Effector memory CD8-positive, alpha-beta T cell (primary cell): ENCODE measurements around the gene CFAP90.

Experiments used
- ATAC-seq: fragments of 150-1000 bp; cut with Tn5 transposase; replicated peaks from 2 replicates; pipeline ENCODE4 v1.10.0; 2021; ENCODE audit warnings: mild to moderate bottlenecking, moderate library complexity
- DNase-seq, 3 experiments: peaks; one replicate each; pipeline ENCODE4 v3.0.0; 2021
- H3K27ac Mint-ChIP-seq, 2 donors: one replicate each; pipeline ENCODE4 v1.8.0; 2022; ENCODE audit warnings: mild to moderate bottlenecking in 2 of 2, mixed read lengths in 2 of 2, moderate library complexity in 2 of 2
- H3K27me3 Mint-ChIP-seq, 2 donors: one replicate each; pipeline ENCODE4 v1.8.0; 2022; ENCODE audit warnings: mixed read lengths in 2 of 2
- H3K36me3 Mint-ChIP-seq: one replicate; pipeline ENCODE4 v1.8.0; 2022; ENCODE audit warnings: mild to moderate bottlenecking, moderate library complexity, mixed read lengths; ENCODE audit not compliant: insufficient read depth
- H3K4me1 Mint-ChIP-seq, 2 donors: one replicate each; pipeline ENCODE4 v1.8.0; 2022; ENCODE audit warnings: low read depth in 2 of 2, mixed read lengths in 2 of 2
- H3K4me3 Mint-ChIP-seq, 2 donors: one replicate each; pipeline ENCODE4 v1.8.0; 2022; ENCODE audit warnings: mild to moderate bottlenecking in 2 of 2, mixed read lengths in 2 of 2, moderate library complexity in 2 of 2
- H3K9me3 Mint-ChIP-seq, 2 donors: one replicate each; pipeline ENCODE4 v1.8.0; 2022; ENCODE audit warnings: mixed read lengths in 2 of 2

Gene CFAP90

DNA sequence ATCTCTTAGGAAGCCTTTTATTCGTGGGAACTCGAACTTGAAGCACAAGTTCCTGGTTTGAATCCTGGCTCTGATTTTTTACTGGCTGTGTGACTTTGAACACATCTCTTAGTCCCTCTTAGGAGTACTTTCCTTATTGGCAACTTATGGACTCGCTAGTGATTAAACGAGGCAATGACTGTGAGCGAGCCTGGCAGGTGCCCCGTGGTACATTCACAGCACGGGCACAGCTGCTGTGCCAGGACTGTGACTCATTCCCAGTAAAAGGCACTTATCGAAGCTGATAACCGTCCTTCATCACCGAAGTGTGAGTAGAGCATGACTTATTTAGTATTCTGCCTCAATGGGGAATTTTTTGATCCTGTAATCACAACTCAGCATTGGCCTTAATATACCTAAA, 22.7 kb downstream of the CFAP90 start:
- Mint-ChIP-seq H3K9me3 (no peaks in the 10 kb centered on the region), H3K4me3 (no peak overlapping the region), H3K27ac (no peak overlapping the region), H3K36me3 (no peaks in the 10 kb centered on the region), H3K27me3 (peaks cover 38 to 61% of the 10 kb centered on the region in 2 donors), H3K4me1 (no peaks in the 10 kb centered on the region)
- ATAC-seq (no peak), DNase-seq (no peak)

DNA sequence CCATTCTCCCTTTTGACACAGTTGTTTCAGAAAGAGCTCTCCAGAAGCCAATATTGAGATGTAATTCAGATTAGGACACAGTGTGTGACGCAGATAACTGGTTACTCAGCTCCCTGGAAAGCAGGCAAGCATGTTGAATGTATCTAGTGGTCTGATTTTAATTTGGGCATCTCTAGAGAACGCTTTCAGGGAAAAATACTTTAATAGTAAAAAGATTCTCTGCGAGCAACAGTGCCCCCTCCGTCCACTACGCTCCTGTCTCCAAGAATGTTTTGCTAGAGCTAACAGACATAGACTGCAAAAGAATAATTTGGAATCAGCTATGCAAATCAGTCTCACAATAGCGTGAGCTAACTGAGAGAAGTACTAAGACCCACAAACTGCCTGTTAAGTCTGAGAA, 23.3 kb downstream of the CFAP90 start:
- Mint-ChIP-seq H3K36me3 (no peaks in the 10 kb centered on the region), H3K4me3 (no peak overlapping the region), H3K27me3 (peaks cover 45 to 68% of the 10 kb centered on the region in 2 donors), H3K4me1 (no peaks in the 10 kb centered on the region), H3K27ac (no peak overlapping the region), H3K9me3 (no peaks in the 10 kb centered on the region)
- ATAC-seq (no peak), DNase-seq (no peak)

DNA sequence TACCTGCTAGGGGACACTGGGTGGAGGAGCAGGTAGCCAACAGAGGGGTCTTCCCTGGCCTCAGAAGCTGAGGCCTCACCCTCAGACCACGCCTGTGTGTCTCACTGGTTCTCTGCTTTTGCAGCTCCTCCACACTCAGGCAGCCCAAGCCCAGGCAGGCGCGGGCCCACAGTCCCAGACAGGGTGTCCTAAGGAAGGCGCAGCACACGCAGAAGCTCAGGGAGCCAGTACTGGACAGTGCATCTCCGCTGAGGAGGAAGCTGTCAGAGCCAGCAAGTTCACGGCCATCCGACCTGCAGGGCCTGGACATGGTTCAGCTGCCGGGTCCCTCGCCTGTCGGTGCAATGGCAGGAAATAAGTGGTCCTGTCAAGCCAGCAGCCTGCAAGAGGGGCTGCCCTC, 25.3 kb downstream of the CFAP90 start:
- no peaks in the 10 kb centered on the region for H3K9me3 Mint-ChIP-seq
- no peak overlapping the region for H3K4me3 Mint-ChIP-seq
- peaks cover 45 to 67% of the 10 kb centered on the region in 2 donors for H3K27me3 Mint-ChIP-seq
- H3K27ac Mint-ChIP-seq = no peak overlapping the region
- DNase-seq = no peak
- H3K4me1 Mint-ChIP-seq = peaks cover 0 to 4% of the 10 kb centered on the region in 2 donors
- H3K36me3 Mint-ChIP-seq = no peaks in the 10 kb centered on the region
- no peak for ATAC-seq

DNA sequence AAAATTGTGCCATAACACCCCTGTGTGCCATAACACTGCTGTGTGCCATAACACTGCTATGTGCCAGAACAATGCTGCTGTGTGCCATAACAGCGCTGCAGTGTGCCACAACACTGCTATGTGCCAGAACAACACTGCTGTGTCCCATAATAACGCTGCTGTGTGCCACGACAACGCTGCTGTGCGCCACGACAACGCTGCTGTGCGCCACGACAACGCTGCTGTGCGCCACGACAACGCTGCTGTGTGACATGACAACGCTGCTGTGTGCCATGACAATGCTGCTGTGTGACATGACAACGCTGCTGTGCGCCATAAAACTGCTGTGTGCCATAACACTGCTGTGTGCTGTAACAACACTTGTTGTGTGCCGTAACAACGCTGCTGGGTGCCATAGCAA, 25.9 kb downstream of the CFAP90 start:
- DNase-seq = no peak
- Mint-ChIP-seq H3K9me3 (no peaks in the 10 kb centered on the region), H3K27ac (no peak overlapping the region), H3K4me1 (peaks cover 0 to 4% of the 10 kb centered on the region in 2 donors), H3K4me3 (no peak overlapping the region), H3K36me3 (no peaks in the 10 kb centered on the region), H3K27me3 (peaks cover 45 to 69% of the 10 kb centered on the region in 2 donors)
- no peak for ATAC-seq

DNA sequence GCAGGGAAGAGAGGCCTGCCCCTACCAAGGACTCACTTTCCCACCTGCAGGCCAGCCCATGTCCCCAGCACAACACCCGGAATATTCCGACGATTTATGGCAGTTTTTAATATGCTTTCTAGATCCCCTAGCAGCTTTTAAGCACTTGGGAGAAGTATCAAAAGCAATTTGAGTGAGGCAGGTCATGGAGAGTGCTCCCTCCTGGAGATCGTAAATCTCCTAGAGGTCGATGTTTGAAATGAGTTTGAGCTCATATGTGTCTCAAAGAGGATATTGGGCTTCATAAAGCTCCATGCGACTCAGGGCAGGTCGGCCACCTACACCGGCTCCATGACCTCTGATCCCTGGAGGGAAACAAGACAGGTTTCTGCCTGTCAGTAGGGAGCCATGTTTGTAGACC, 27.3 kb downstream of the CFAP90 start:
- ATAC-seq (no peak), DNase-seq (no peak)
- H3K4me3 Mint-ChIP-seq = no peak overlapping the region
- peaks cover 0 to 4% of the 10 kb centered on the region in 2 donors for H3K4me1 Mint-ChIP-seq
- no peaks in the 10 kb centered on the region for H3K9me3 Mint-ChIP-seq
- no peak overlapping the region for H3K27ac Mint-ChIP-seq
- H3K36me3 Mint-ChIP-seq = no peaks in the 10 kb centered on the region
- peaks cover 49 to 65% of the 10 kb centered on the region in 2 donors for H3K27me3 Mint-ChIP-seq

DNA sequence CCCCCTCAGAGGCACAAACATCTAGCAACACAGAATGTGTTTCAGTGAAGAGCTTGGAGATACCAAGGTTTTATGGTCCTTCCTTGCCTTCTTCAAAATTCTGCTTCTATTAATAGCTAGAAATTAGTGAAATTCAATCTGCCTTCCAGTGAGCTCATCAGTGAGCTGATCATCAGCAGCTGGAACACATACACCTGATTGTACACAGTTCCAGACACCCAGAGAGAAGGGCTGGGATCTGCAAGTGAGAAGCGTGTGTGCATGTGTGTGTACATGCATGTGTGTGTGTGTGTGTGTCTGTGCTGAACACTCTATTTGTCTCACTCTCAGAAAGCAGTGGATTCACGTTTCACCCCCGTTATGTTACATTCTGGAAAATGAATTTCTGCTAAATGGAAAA, 28.5 kb downstream of the CFAP90 start:
- Mint-ChIP-seq H3K36me3 (no peaks in the 10 kb centered on the region), H3K4me1 (peaks cover 0 to 4% of the 10 kb centered on the region in 2 donors), H3K27ac (no peak overlapping the region), H3K4me3 (no peak overlapping the region), H3K9me3 (no peaks in the 10 kb centered on the region), H3K27me3 (peaks cover 47 to 62% of the 10 kb centered on the region in 2 donors)
- DNase-seq (no peak), ATAC-seq (no peak)

DNA sequence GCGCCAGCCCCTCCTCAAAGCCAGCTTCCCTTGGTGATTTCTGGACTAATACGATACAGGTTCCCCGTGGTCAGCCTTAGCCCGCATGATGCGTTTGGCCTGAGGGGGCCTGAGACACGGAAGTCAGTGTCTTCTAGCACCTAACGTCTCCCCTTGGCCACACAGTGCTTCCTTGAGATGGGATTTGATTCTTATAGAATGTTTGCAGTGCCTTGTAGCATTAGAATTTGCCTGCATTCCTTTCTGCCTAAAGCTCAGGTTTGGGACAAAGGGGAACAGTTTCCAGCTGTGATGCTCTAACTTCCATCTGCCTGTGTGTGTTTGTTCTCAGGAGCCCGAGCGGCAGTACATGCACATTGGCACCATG, 34.4 kb downstream of the CFAP90 start:
- ATAC-seq = no peak
- H3K4me1 Mint-ChIP-seq = peaks cover 0 to 5% of the 10 kb centered on the region in 2 donors
- no peaks in the 10 kb centered on the region for H3K9me3 Mint-ChIP-seq
- DNase-seq = no peak
- no peak overlapping the region for H3K27ac Mint-ChIP-seq
- H3K4me3 Mint-ChIP-seq = no peak overlapping the region
- peaks cover 47 to 60% of the 10 kb centered on the region in 2 donors for H3K27me3 Mint-ChIP-seq
- no peaks in the 10 kb centered on the region for H3K36me3 Mint-ChIP-seq

DNA sequence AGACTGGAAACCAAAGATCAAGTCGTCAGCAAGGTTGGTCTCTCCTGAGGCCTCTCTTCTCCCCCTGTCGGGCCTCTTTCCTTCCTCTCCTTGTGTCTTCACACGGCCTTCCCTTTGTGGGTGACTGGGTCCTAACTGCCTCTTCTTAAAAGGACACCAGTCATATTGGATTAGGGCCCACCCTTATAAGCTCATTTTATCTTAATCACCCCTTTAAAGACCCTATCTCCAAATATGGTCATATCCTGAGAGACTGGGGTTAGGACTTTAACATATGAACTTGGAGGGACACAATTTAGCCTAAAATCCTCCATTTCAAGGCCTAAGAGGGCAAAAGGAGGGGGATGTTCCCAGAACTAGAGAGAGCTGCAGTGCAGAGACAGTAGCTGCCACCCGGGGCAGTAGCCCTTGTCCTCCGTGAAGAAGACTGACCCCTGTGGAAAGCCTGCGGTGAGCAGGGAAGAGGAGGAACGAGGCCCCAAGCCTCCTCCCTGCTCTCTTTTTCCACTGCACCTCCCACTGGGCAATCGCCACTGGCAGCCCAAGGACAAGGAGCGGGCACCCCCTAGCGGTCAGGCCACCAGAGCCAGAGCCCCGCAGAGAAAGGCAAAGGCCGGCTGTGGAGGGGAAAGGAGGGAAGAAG, 34.9 kb downstream of the CFAP90 start:
- Mint-ChIP-seq H3K27ac (no peak overlapping the region), H3K4me3 (no peak overlapping the region), H3K27me3 (peaks cover 43 to 59% of the 10 kb centered on the region in 2 donors), H3K9me3 (no peaks in the 10 kb centered on the region), H3K4me1 (peaks cover 0 to 4% of the 10 kb centered on the region in 2 donors), H3K36me3 (no peaks in the 10 kb centered on the region)
- peak; percentile 28 to 35 (median 30) for DNase-seq
- ATAC-seq = peak; percentile 66

DNA sequence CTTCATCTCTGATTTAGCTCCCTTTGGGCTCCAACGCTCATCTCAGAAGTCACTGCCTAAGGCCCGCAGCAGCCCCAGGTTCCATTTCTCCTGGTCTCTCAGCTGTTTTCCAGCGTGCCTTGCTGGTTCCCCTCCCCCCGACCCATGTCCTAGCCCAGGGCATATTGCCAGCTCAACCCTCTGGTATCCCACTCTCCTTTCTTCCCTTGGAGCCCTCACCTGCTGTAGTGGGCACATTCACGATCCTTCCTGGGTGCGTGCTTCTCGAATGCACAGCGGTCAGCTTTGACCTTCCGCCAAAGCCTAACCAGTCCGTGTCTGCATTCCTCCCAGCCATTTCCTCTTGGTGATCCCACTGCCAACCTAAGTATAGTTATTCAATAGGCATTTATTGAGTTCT, 36.1 kb downstream of the CFAP90 start:
- Mint-ChIP-seq H3K4me1 (peaks cover 0 to 4% of the 10 kb centered on the region in 2 donors), H3K27ac (no peak overlapping the region), H3K36me3 (no peaks in the 10 kb centered on the region), H3K9me3 (no peaks in the 10 kb centered on the region), H3K4me3 (no peak overlapping the region), H3K27me3 (peaks cover 48 to 63% of the 10 kb centered on the region in 2 donors)
- ATAC-seq (no peak), DNase-seq (no peak)

DNA sequence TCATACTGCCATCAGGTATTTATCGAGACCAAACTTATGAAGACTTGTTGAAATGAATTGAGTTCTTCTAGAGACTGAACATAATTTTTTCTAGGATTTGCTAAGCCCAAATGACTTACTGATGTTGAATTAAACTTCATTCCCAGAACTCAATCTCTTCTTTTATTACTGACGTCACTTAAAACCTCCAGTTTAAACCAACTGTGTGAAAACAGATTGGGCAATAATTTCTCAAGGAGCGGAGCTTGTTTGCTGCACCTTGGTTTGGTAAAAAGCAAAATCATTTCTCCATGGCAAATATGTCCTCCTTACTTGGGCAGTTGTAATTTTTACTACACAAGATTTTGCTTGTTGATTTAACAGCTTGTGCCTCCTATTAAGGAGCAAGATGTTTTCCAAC, 37.4 kb downstream of the CFAP90 start:
- ATAC-seq = no peak
- H3K36me3 Mint-ChIP-seq = peaks cover 2% of the 10 kb centered on the region
- no peak overlapping the region for H3K27ac Mint-ChIP-seq
- H3K27me3 Mint-ChIP-seq = peaks cover 44 to 60% of the 10 kb centered on the region in 2 donors
- no peaks in the 10 kb centered on the region for H3K9me3 Mint-ChIP-seq
- peaks cover 0 to 4% of the 10 kb centered on the region in 2 donors for H3K4me1 Mint-ChIP-seq
- no peak overlapping the region for H3K4me3 Mint-ChIP-seq
- DNase-seq = no peak

DNA sequence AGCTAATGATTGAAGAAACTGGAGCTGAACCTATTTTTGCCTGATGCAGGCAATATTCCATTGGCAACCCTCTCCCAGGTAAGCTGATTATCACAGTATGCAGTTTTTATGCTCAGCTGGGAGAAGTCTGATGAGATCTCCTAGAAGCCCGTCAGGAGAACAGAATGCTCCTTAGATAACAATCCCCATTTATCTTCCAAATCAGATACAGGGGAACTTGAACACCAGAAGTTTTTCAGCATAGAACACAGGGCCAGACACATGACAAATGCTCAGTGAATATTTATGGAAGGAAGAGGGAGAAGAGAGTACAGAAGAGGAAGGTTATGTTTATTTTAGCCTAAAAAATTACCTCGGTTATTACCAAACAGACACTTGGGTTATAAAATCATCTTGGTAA, 37.9 kb downstream of the CFAP90 start:
- DNase-seq (no peak), ATAC-seq (no peak)
- peaks cover 3% of the 10 kb centered on the region for H3K36me3 Mint-ChIP-seq
- no peaks in the 10 kb centered on the region for H3K9me3 Mint-ChIP-seq
- no peak overlapping the region for H3K4me3 Mint-ChIP-seq
- no peak overlapping the region for H3K27ac Mint-ChIP-seq
- H3K27me3 Mint-ChIP-seq = peaks cover 44 to 66% of the 10 kb centered on the region in 2 donors
- H3K4me1 Mint-ChIP-seq = peaks cover 0 to 4% of the 10 kb centered on the region in 2 donors

DNA sequence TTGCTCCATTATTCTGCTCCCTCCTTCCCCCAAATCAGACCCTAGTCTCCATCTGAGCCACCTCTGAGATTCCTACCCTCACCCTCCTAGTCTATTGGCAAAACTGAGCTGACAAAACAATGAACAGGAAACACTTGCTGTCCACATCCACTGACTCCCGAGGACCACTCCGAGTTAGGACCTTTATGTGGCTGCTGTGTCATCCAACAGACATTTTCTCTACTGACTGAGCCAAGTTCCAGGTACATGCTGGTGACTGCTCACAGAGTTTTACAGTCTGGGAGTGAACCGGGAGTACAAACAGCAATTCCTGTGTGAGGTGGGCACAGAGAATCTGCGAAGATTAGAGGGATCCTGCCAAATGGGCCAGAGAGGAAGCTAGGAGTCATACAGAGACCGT, 39.2 kb downstream of the CFAP90 start:
- H3K36me3 Mint-ChIP-seq = peaks cover 3% of the 10 kb centered on the region
- H3K4me3 Mint-ChIP-seq = no peak overlapping the region
- no peak for DNase-seq
- no peaks in the 10 kb centered on the region for H3K9me3 Mint-ChIP-seq
- H3K27me3 Mint-ChIP-seq = peaks cover 44 to 67% of the 10 kb centered on the region in 2 donors
- no peak for ATAC-seq
- H3K4me1 Mint-ChIP-seq = peaks cover 0 to 4% of the 10 kb centered on the region in 2 donors
- H3K27ac Mint-ChIP-seq = no peak overlapping the region

DNA sequence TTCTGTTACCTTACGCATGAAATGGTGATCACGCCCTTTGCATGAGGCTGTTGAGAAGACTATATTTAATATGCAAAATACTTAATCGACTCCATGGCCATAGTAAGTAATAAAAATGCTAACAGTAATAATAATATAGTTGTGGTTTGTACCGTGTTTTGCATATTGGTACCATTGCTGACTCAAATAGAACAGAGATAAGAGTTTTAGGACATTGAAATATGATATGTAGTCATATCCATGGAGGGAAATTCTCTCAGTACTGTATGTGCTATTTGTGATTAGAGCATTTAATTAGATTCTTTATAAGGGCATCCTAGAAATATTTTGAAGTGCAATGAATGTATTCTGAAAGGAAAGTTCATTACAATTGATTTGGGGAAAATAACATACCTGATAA, 41.9 kb downstream of the CFAP90 start:
- DNase-seq = no peak
- H3K9me3 Mint-ChIP-seq = no peaks in the 10 kb centered on the region

DNA sequence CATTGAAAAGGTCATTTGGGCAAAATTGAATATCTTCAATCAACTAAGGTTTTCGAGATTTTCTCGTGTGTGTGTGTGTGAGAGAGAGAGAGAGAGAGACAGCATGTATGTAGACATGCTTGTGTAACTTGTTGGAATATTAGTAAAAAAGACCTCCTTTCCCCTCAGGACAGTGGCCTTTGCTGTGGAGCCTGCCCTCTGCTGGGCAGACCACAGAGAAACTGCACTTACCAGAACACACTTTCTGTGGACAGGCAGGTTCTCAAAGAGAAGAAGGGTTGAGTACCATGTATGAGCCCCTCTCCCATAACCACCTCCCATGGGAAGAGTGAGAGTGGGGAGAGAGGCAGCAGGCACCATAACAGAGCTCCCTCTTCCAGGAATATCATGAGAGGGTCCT, 45.6 kb downstream of the CFAP90 start:
- no peaks in the 10 kb centered on the region for H3K9me3 Mint-ChIP-seq
- H3K27me3 Mint-ChIP-seq = peaks cover 8 to 32% of the 10 kb centered on the region in 2 donors
- H3K36me3 Mint-ChIP-seq = peaks cover 3% of the 10 kb centered on the region
- no peak overlapping the region for H3K27ac Mint-ChIP-seq
- ATAC-seq (no peak), DNase-seq (no peak)
- no peak overlapping the region for H3K4me3 Mint-ChIP-seq
- peaks cover 0 to 2% of the 10 kb centered on the region in 2 donors for H3K4me1 Mint-ChIP-seq

More for the DNA sequence above, 41.9 kb downstream of the CFAP90 start:
- peaks cover 3% of the 10 kb centered on the region for H3K36me3 Mint-ChIP-seq
- ATAC-seq = no peak
- peaks cover 24 to 51% of the 10 kb centered on the region in 2 donors for H3K27me3 Mint-ChIP-seq
- H3K4me3 Mint-ChIP-seq = no peak overlapping the region
- no peak overlapping the region for H3K27ac Mint-ChIP-seq
- H3K4me1 Mint-ChIP-seq = no peaks in the 10 kb centered on the region
